HepG2 (cell line): ENCODE data around the gene CCDC88A. TPM values are rescaled to one million over a fixed set of nuclear protein-coding genes. Genes with fewer than 3 reads are reported as not detected.
A peak's percentile ranks its signal among the peaks of the same experiment; 100 is the strongest.

Experiments used
- ATAC-seq: fragments of 200-7000 bp; cut with Tn5 transposase; 3 replicates; pipeline ENCODE4 v1.9.1; 2020; ENCODE audit warnings: mild to moderate bottlenecking, moderate library complexity
- BruUV-seq: library from RNA; stranded (reverse); fragments of 400-500 nt; replicated peaks from 2 replicates; lab custom pipeline; 2021; lab: Mats Ljungman, UMichigan
- CTCF ChIA-PET: fragments of 300-600 bp; formaldehyde crosslinking; extraction: SDS; loops from one replicate; lab custom pipeline; 2021; ENCODE audit warnings: low total read pairs, inconsistent platforms, low intra/inter-chr PET ratio; lab: Yijun Ruan, JAX
- POLR2A ChIA-PET: fragments of 350-600 bp; sonication (Branson Sonifier 250); formaldehyde crosslinking; loops from one replicate; lab custom pipeline; 2020; ENCODE audit warnings: antibody characterized with exemption, inconsistent platforms; lab: Yijun Ruan, JAX
- DNase-seq: peaks from one replicate; pipeline ENCODE4 v3.0.0-alpha.2; 2015; ENCODE audit warnings: low spot score
- FAIRE-seq: peaks from 3 replicates; lab custom pipeline; 2011; peaks lifted over from hg19 to GRCh38; lab: Jason Lieb, UNC
- H2AFZ ChIP-seq: one replicate; pipeline ENCODE4 v1.6.1; 2011; ENCODE audit warnings: low read length, inconsistent platforms
- H3K27ac ChIP-seq: fragments of 300-600 bp; 3 replicates; pipeline ENCODE4 v1.8.0; 2011; ENCODE audit warnings: mixed run types, mild to moderate bottlenecking, mixed read lengths, low read length, inconsistent platforms; ENCODE audit not compliant: insufficient read depth; ENCODE audit errors: extremely low read length
- H3K27me3 ChIP-seq, 2 experiments: fragments of 200-600 bp in 1 of 2; 2 replicates in 1 of 2; 3 replicates in 1 of 2; pipeline versions ENCODE4 v1.6.0 to v1.8.0; 2011; ENCODE audit warnings: low read length in 2 of 2, mild to moderate bottlenecking in 2 of 2, moderate library complexity in 2 of 2, inconsistent platforms in 1 of 2; ENCODE audit not compliant: insufficient read depth in 2 of 2, control insufficient read depth in 1 of 2
- H3K36me3 ChIP-seq, 2 experiments: fragments of 200-600 bp in 1 of 2; replicated peaks in 1 of 2; 2 replicates in 1 of 2; 3 replicates in 1 of 2; pipeline versions ENCODE4 v1.5.1 to v1.8.0; 2011; ENCODE audit warnings: low read length in 2 of 2, inconsistent platforms in 1 of 2; ENCODE audit not compliant: insufficient read depth in 2 of 2, control insufficient read depth in 1 of 2
- H3K4me1 ChIP-seq: 2 replicates; pipeline ENCODE4 v1.5.1; 2012; ENCODE audit warnings: low read length, inconsistent platforms; ENCODE audit not compliant: insufficient read depth
- H3K4me2 ChIP-seq: 2 replicates; pipeline ENCODE4 v1.6.0; 2011; ENCODE audit warnings: low read depth, low read length, inconsistent platforms
- H3K4me3 ChIP-seq, 3 experiments: fragments of 200-600 bp in 1 of 3; sonication (generic), shearing (Covaris generic) in 1 of 3; replicated peaks in 1 of 3; 2 replicates each; pipeline ENCODE4 v1.5.1; 2011 to 2016; ENCODE audit warnings: low read length in 3 of 3, inconsistent platforms in 2 of 3, low read depth in 2 of 3, mild to moderate bottlenecking in 2 of 3, control low read depth in 1 of 3, mixed read lengths in 1 of 3; ENCODE audit not compliant: insufficient read depth in 1 of 3
- H3K79me2 ChIP-seq: one replicate; pipeline ENCODE4 v1.6.1; 2011; ENCODE audit warnings: low read length, inconsistent platforms; ENCODE audit not compliant: insufficient read depth
- H3K9ac ChIP-seq: 2 replicates; pipeline ENCODE4 v1.6.0; 2011; ENCODE audit warnings: mild to moderate bottlenecking, low read depth, low read length, inconsistent platforms; ENCODE audit not compliant: insufficient read depth
- H3K9me3 ChIP-seq: 2 replicates; pipeline ENCODE4 v1.5.1; 2012; ENCODE audit warnings: mild to moderate bottlenecking, low read length
- H4K20me1 ChIP-seq: 2 replicates; pipeline ENCODE4 v1.6.0; 2011; ENCODE audit warnings: inconsistent platforms, mild to moderate bottlenecking, low read length, moderate library complexity; ENCODE audit not compliant: insufficient read depth
- FOXK2 ChIP-seq: fragments of 450-650 bp; IDR thresholded peaks from 2 replicates; pipeline ENCODE4 v1.6.1; 2016
- GATAD1 ChIP-seq: IDR thresholded peaks from 2 replicates; pipeline ENCODE4 v1.6.1; 2016; ENCODE audit warnings: missing genetic modification reagents, missing compliant biosample characterization
- IRX3 ChIP-seq: sonication (generic); formaldehyde crosslinking; IDR thresholded peaks from 2 replicates; pipeline ENCODE4 v1.8.1; 2023; ENCODE audit warnings: mild to moderate bottlenecking, low read depth, missing genetic modification reagents, borderline replicate concordance
- JUND ChIP-seq: sonication (generic); formaldehyde crosslinking; IDR thresholded peaks from 2 replicates; pipeline ENCODE4 v1.8.0; 2022; ENCODE audit warnings: mild to moderate bottlenecking, missing genetic modification reagents
- NFATC3 ChIP-seq: sonication (generic); formaldehyde crosslinking; IDR thresholded peaks from 2 replicates; pipeline ENCODE4 v1.5.1; 2020; ENCODE audit warnings: mild to moderate bottlenecking, missing genetic modification reagents
- RBM22 ChIP-seq: fragments of 200-400 bp; formaldehyde crosslinking; optimal IDR thresholded peaks from 2 replicates; pipeline ENCODE3; 2017; ENCODE audit warnings: mild to moderate bottlenecking, low read length, moderate library complexity
- SMAD3 ChIP-seq: sonication (generic); formaldehyde crosslinking; IDR thresholded peaks from 2 replicates; pipeline ENCODE4 v1.4.0; 2020; ENCODE audit warnings: missing genetic modification reagents
- YEATS2 ChIP-seq: sonication (generic); formaldehyde crosslinking; IDR thresholded peaks from 2 replicates; pipeline ENCODE4 v1.4.0; 2020; ENCODE audit warnings: missing genetic modification reagents, borderline replicate concordance
- ZNF572 ChIP-seq: sonication (generic); formaldehyde crosslinking; IDR thresholded peaks from 2 replicates; pipeline ENCODE4 v1.5.1; 2020; ENCODE audit warnings: mild to moderate bottlenecking, missing genetic modification reagents
- ZNF614 ChIP-seq: IDR thresholded peaks from 2 replicates; pipeline ENCODE4 v1.6.1; 2018; ENCODE audit warnings: missing biosample characterization, missing genetic modification reagents, inconsistent platforms, borderline replicate concordance
- WGBS: methylation state at CpG from one replicate; pipeline ENCODE4 v1.1.6; 2017; ENCODE audit warnings: low lambda C conversion rate; 5-methylcytosine and 5-hydroxymethylcytosine counted together
- in situ Hi-C: cut with HindIII; loops from 2 replicates; pipeline ENCODE4 v1.10.0; 2017; ENCODE audit warnings: low pct_unique_long_range_greater_than_20kb; ENCODE audit not compliant: extremely low pct_ligation_motif_present
- intact Hi-C: fragments of 100-400 bp; cut with micrococcal nuclease; formaldehyde crosslinking; loops from one replicate; pipeline ENCODE4 v1.10.0; 2022; ENCODE audit not compliant: unreplicated experiment
- polyA plus RNA-seq, 8 experiments: library from polyadenylated mRNA; depleted of rRNA in 3 of 8; stranded (reverse) in 7 of 8; unstranded in 1 of 8; fragments of >200 nt; fragmentation: Illumina TruSeq in 4 of 8; extraction: Trizol in 4 of 8; gene quantifications; 2 replicates each; pipeline versions ENCODE4 v1.2.1 to v1.2.3, GENCODE V29; 2011 to 2016; ENCODE audit warnings: low read depth in 4 of 8, missing spikeins in 1 of 8, mixed read lengths in 1 of 8; ENCODE audit not compliant: insufficient read depth in 1 of 8
- total RNA-seq, 5 experiments: library from RNA; depleted of rRNA; stranded (reverse); fragments of >200 nt; fragmentation: Illumina TruSeq; extraction: Trizol; gene quantifications; 2 replicates each; pipeline ENCODE4 v1.2.3, GENCODE V29; 2016; ENCODE audit warnings: low read depth in 1 of 5
- TF ChIP-seq, protein P1 (sequence below): IDR thresholded peaks from 2 replicates; pipeline ENCODE4 v1.4.0; 2020; ENCODE audit warnings: mild to moderate bottlenecking, missing genetic modification reagents
- TF ChIP-seq, protein P2 (sequence below): sonication (generic); formaldehyde crosslinking; IDR thresholded peaks from 2 replicates; pipeline ENCODE4 v1.5.0; 2020; ENCODE audit warnings: mild to moderate bottlenecking, missing genetic modification reagents

Gene CCDC88A
- total and polyA plus RNA-seq, 2 of the 13 experiments (the other 11 are each of a cell fraction or from before 2014, with no cell fraction given): 43.2 to 84.1 TPM

DNA sequence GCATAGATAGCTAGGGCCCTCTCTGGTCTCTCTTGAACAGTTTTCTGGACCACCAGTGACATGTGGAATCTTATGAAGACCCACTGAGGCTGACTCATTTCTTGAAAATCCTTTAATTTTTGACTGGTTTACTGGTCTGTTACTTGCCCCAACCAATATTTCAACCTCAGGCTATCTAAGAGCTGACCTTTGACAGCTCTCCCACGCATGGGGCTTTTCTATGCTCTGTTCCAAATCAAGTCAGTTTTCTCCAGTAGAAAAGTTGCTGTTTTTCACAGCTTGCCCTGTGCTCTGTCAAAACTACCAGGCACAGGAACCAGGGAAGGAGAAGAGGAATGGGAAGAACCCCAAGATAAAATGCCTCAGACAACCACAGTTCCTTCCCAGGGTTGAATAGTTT is 104.7 kb downstream of the CCDC88A start:
- Histone ChIP-seq H3K9me3 (no peaks in the 10 kb centered on the region), H3K36me3 (peaks cover 9 to 61% of the 10 kb centered on the region in 2 experiments), H3K79me2 (no peaks in the 10 kb centered on the region), H3K4me3 (no peak overlapping the region), H3K9ac (no peak overlapping the region), H3K27ac (no peak overlapping the region), H2AFZ (no peak overlapping the region), H3K4me2 (no peak overlapping the region), H3K27me3 (no peaks in the 10 kb centered on the region), H4K20me1 (no peaks in the 10 kb centered on the region), H3K4me1 (no peaks in the 10 kb centered on the region)
- POLR2A ChIA-PET: no interaction called here
- intact Hi-C loops: loop anchor here (10.0 kb wide), 1 partner anchor 120 kb away; no protein-coding TSS in a partner anchor
- 92% methylated on average over 1 of the region's 1 CpG for WGBS
- no TSS peak for BruUV-seq
- TF ChIP-seq RBM22: no peak
- TF ChIP-seq, protein P1, sequence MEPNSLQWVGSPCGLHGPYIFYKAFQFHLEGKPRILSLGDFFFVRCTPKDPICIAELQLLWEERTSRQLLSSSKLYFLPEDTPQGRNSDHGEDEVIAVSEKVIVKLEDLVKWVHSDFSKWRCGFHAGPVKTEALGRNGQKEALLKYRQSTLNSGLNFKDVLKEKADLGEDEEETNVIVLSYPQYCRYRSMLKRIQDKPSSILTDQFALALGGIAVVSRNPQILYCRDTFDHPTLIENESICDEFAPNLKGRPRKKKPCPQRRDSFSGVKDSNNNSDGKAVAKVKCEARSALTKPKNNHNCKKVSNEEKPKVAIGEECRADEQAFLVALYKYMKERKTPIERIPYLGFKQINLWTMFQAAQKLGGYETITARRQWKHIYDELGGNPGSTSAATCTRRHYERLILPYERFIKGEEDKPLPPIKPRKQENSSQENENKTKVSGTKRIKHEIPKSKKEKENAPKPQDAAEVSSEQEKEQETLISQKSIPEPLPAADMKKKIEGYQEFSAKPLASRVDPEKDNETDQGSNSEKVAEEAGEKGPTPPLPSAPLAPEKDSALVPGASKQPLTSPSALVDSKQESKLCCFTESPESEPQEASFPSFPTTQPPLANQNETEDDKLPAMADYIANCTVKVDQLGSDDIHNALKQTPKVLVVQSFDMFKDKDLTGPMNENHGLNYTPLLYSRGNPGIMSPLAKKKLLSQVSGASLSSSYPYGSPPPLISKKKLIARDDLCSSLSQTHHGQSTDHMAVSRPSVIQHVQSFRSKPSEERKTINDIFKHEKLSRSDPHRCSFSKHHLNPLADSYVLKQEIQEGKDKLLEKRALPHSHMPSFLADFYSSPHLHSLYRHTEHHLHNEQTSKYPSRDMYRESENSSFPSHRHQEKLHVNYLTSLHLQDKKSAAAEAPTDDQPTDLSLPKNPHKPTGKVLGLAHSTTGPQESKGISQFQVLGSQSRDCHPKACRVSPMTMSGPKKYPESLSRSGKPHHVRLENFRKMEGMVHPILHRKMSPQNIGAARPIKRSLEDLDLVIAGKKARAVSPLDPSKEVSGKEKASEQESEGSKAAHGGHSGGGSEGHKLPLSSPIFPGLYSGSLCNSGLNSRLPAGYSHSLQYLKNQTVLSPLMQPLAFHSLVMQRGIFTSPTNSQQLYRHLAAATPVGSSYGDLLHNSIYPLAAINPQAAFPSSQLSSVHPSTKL (CRISPR knock-in tag): no peak
- TF ChIP-seq FOXK2: no peak
- ATAC-seq: no peak
- CTCF ChIA-PET: no interaction called here
- FAIRE-seq: no peak
- no peak for DNase-seq
- in situ Hi-C loops: no loop called here

DNA sequence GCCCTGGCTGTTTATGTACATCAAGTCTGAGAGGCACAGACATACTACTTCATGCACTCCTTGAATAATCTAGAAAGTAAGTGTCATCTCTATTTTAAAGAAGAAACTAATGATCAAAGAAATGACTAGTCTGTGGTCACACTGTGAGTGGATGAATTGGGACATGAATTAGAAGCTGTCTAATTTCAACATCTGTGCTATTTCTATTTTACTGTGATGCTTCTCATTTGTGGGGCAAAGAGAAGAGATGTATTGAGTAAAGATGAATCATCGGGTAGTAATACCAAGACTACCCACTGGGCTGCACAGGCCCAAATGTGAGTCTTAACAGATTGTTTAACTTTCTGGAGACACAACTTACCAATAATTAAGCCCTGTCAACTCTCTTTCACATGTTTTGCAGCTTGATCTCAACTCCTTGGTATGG is 108.2 kb downstream of the CCDC88A start:
- ATAC-seq (peak; percentile 81), DNase-seq (no peak), FAIRE-seq (no peak)
- ChIA-PET CTCF (no interaction called here), POLR2A (no interaction called here)
- Histone ChIP-seq H3K9me3 (no peaks in the 10 kb centered on the region), H3K79me2 (no peaks in the 10 kb centered on the region), H3K36me3 (peaks cover 5 to 72% of the 10 kb centered on the region in 2 experiments), H3K4me1 (no peaks in the 10 kb centered on the region), H2AFZ (no peak overlapping the region), H3K27ac (no peak overlapping the region), H3K4me3 (no peak overlapping the region), H3K4me2 (no peak overlapping the region), H3K27me3 (no peaks in the 10 kb centered on the region), H3K9ac (no peak overlapping the region), H4K20me1 (no peaks in the 10 kb centered on the region)
- BruUV-seq: no TSS peak
- in situ Hi-C loops (no loop called here), intact Hi-C loops (loop anchor here (10.0 kb wide), 1 partner anchor 123 kb away; no protein-coding TSS in a partner anchor)
- 92% methylated on average over 1 of the region's 1 CpG for WGBS
- TF ChIP-seq NFATC3 (CRISPR knock-in tag) (no peak), IRX3 (CRISPR knock-in tag) (no peak), GATAD1 (CRISPR knock-in tag) (no peak), ZNF614 (CRISPR knock-in tag) (no peak), JUND (CRISPR knock-in tag) (no peak), SMAD3 (CRISPR knock-in tag) (no peak), ZNF572 (CRISPR knock-in tag) (no peak), YEATS2 (CRISPR knock-in tag) (no peak)
- TF ChIP-seq, protein P2, sequence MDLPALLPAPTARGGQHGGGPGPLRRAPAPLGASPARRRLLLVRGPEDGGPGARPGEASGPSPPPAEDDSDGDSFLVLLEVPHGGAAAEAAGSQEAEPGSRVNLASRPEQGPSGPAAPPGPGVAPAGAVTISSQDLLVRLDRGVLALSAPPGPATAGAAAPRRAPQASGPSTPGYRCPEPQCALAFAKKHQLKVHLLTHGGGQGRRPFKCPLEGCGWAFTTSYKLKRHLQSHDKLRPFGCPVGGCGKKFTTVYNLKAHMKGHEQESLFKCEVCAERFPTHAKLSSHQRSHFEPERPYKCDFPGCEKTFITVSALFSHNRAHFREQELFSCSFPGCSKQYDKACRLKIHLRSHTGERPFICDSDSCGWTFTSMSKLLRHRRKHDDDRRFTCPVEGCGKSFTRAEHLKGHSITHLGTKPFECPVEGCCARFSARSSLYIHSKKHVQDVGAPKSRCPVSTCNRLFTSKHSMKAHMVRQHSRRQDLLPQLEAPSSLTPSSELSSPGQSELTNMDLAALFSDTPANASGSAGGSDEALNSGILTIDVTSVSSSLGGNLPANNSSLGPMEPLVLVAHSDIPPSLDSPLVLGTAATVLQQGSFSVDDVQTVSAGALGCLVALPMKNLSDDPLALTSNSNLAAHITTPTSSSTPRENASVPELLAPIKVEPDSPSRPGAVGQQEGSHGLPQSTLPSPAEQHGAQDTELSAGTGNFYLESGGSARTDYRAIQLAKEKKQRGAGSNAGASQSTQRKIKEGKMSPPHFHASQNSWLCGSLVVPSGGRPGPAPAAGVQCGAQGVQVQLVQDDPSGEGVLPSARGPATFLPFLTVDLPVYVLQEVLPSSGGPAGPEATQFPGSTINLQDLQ (CRISPR knock-in tag): no peak
